ENCODE results near the gene HSPA4. TPM values are rescaled to one million over a fixed set of nuclear protein-coding genes. Genes with fewer than 3 reads are reported as not detected.

Gene HSPA4
- total RNA-seq (2022; extraction: Qiagen RNA extraction): 170 to 182 TPM (median 171 TPM) in 5 replicates

GRCh38 chr5:133051542-133052316 lies at the start of gene HSPA4:
TSS of gene HSPA4 (plus strand) at chr5:133052013. CDS start at chr5:133052251, 238 bp downstream.

GRCh38 chr5:133025804-133026663 lies 25.8 kb upstream of the HSPA4 start, which contains the start of gene ZCCHC10:
TSS of gene ZCCHC10 (minus strand) at chr5:133026549. CDS start at chr5:133026537, 12 bp downstream.

Other genes starting within 250 kb of the HSPA4 start
- gene SOWAHA, start 238.7 kb upstream of the HSPA4 start, total RNA-seq (2022; extraction: Qiagen RNA extraction): 0.09 to 0.16 TPM (median 0.14 TPM) in 5 replicates
- gene SHROOM1, start 221.4 kb upstream of the HSPA4 start, total RNA-seq (2022; extraction: Qiagen RNA extraction): 8.6 to 10.5 TPM (median 10.3 TPM) in 5 replicates
- 0.18 to 0.31 TPM (median 0.21 TPM) in 5 replicates for gene GDF9, start 185.5 kb upstream of the HSPA4 start, total RNA-seq (2022; extraction: Qiagen RNA extraction)
- gene UQCRQ, start 185.4 kb upstream of the HSPA4 start, total RNA-seq (2022; extraction: Qiagen RNA extraction): 366 to 585 TPM (median 499 TPM) in 5 replicates
- gene LEAP2, start 178.3 kb upstream of the HSPA4 start, total RNA-seq (2022; extraction: Qiagen RNA extraction): 0.73 to 1.6 TPM (median 1.1 TPM) in 5 replicates
- gene AFF4, start 88.4 kb upstream of the HSPA4 start, total RNA-seq (2022; extraction: Qiagen RNA extraction): 17.0 to 26.2 TPM (median 21.2 TPM) in 5 replicates
- gene ZCCHC10, start 25.5 kb upstream of the HSPA4 start, total RNA-seq (2022; extraction: Qiagen RNA extraction): 25.8 to 31.8 TPM (median 27.9 TPM) in 5 replicates

All from A549 treated with CORT108297 at 1 μM for 4 hours (cell line).